HepG2 (cell line): Measurements from ENCODE around the gene CUL2. TPM values are rescaled to one million over a fixed set of nuclear protein-coding genes. Genes with fewer than 3 reads are reported as not detected.
A peak's percentile ranks its signal among the peaks of the same experiment; 100 is the strongest.

Experiments
- FOXJ3 ChIP-seq: sonication (generic); formaldehyde crosslinking; IDR thresholded peaks from 2 replicates; pipeline ENCODE4 v1.4.0; 2020; ENCODE audit warnings: missing genetic modification reagents, mild to moderate bottlenecking, borderline replicate concordance
- GATA4 ChIP-seq: sonication (generic); IDR thresholded peaks from 2 replicates; pipeline ENCODE4 v1.6.1; 2016; ENCODE audit warnings: antibody characterized with exemption, low read depth, borderline replicate concordance
- HES4 ChIP-seq: sonication (generic); formaldehyde crosslinking; IDR thresholded peaks from 2 replicates; pipeline ENCODE4 v1.9.0; 2021; ENCODE audit warnings: mild to moderate bottlenecking, missing genetic modification reagents, borderline replicate concordance
- HNF4A ChIP-seq: sonication (generic); formaldehyde crosslinking; IDR thresholded peaks from 2 replicates; pipeline ENCODE4 v1.4.0; 2020; ENCODE audit warnings: missing genetic modification reagents
- HOXA7 ChIP-seq: sonication (generic); formaldehyde crosslinking; IDR thresholded peaks from 2 replicates; pipeline ENCODE4 v1.8.1; 2022; ENCODE audit warnings: mild to moderate bottlenecking, missing genetic modification reagents, moderate library complexity
- KLF6 ChIP-seq: IDR thresholded peaks from 2 replicates; pipeline ENCODE4 v1.8.0; 2016; ENCODE audit warnings: missing biosample characterization, missing genetic modification reagents
- NR2F6 ChIP-seq, 2 experiments: IDR thresholded peaks; 2 replicates each; pipeline ENCODE4 v1.6.1; 2016; ENCODE audit warnings: antibody characterized with exemption in 1 of 2, mild to moderate bottlenecking in 1 of 2
- PRMT3 ChIP-seq: sonication (generic); formaldehyde crosslinking; IDR thresholded peaks from 2 replicates; pipeline ENCODE4 v1.8.1; 2022; ENCODE audit warnings: low read depth, mild to moderate bottlenecking, moderate library complexity, missing genetic modification reagents, borderline replicate concordance
- RBM39 ChIP-seq: fragments of 200-400 bp; formaldehyde crosslinking; IDR thresholded peaks from one replicate; pipeline ENCODE4 v1.6.1; 2018; ENCODE audit warnings: antibody characterized with exemption, mild to moderate bottlenecking, low read depth, low read length; ENCODE audit not compliant: poor library complexity, severe bottlenecking
- TOE1 ChIP-seq: sonication (generic); formaldehyde crosslinking; IDR thresholded peaks from 2 replicates; pipeline ENCODE4 v1.4.0; 2020; ENCODE audit warnings: mild to moderate bottlenecking, missing genetic modification reagents
- U2AF1 ChIP-seq: fragments of 200-400 bp; formaldehyde crosslinking; optimal IDR thresholded peaks from 2 replicates; pipeline ENCODE3; 2017; ENCODE audit warnings: mild to moderate bottlenecking, low read depth, low read length
- ZNF121 ChIP-seq: sonication (generic); formaldehyde crosslinking; IDR thresholded peaks from 2 replicates; pipeline ENCODE4 v1.5.0; 2020; ENCODE audit warnings: mild to moderate bottlenecking, missing genetic modification reagents
- ZNF350 ChIP-seq: sonication (generic); formaldehyde crosslinking; IDR thresholded peaks from 2 replicates; pipeline ENCODE4 v1.4.0; 2020; ENCODE audit warnings: mild to moderate bottlenecking, low read depth, missing genetic modification reagents, borderline replicate concordance
- ZNF772 ChIP-seq: sonication (generic); formaldehyde crosslinking; IDR thresholded peaks from 2 replicates; pipeline ENCODE4 v1.5.0; 2020; ENCODE audit warnings: mild to moderate bottlenecking, missing genetic modification reagents
- ZNF776 ChIP-seq: sonication (generic); formaldehyde crosslinking; IDR thresholded peaks from 2 replicates; pipeline ENCODE4 v1.4.0; 2020; ENCODE audit warnings: mild to moderate bottlenecking, missing genetic modification reagents
- polyA plus RNA-seq, 8 experiments: library from polyadenylated mRNA; depleted of rRNA in 3 of 8; stranded (reverse) in 7 of 8; unstranded in 1 of 8; fragments of >200 nt; fragmentation: Illumina TruSeq in 4 of 8; extraction: Trizol in 4 of 8; gene quantifications; 2 replicates each; pipeline versions ENCODE4 v1.2.1 to v1.2.3, GENCODE V29; 2011 to 2016; ENCODE audit warnings: low read depth in 4 of 8, missing spikeins in 1 of 8, mixed read lengths in 1 of 8; ENCODE audit not compliant: insufficient read depth in 1 of 8
- total RNA-seq, 5 experiments: library from RNA; depleted of rRNA; stranded (reverse); fragments of >200 nt; fragmentation: Illumina TruSeq; extraction: Trizol; gene quantifications; 2 replicates each; pipeline ENCODE4 v1.2.3, GENCODE V29; 2016; ENCODE audit warnings: low read depth in 1 of 5
- TF ChIP-seq, protein P1 (sequence below): IDR thresholded peaks from 2 replicates; pipeline ENCODE4 v1.6.1; 2016; ENCODE audit warnings: missing genetic modification reagents, missing compliant biosample characterization
- TF ChIP-seq, protein P2 (sequence below): sonication (generic); formaldehyde crosslinking; IDR thresholded peaks from 2 replicates; pipeline ENCODE4 v1.8.0; 2022; ENCODE audit warnings: mild to moderate bottlenecking, missing genetic modification reagents, moderate library complexity
- TF ChIP-seq, protein P3 (sequence below): IDR thresholded peaks from 2 replicates; pipeline ENCODE4 v1.6.1; 2016; ENCODE audit warnings: missing biosample characterization, missing genetic modification reagents, low read depth
- TF ChIP-seq, protein P4 (sequence below): sonication (generic); formaldehyde crosslinking; IDR thresholded peaks from 2 replicates; pipeline ENCODE4 v1.4.0; 2020; ENCODE audit warnings: missing genetic modification reagents
- TF ChIP-seq, protein P5 (sequence below): sonication (generic); formaldehyde crosslinking; IDR thresholded peaks from 2 replicates; pipeline ENCODE4 v1.5.0; 2020; ENCODE audit warnings: missing genetic modification reagents, mild to moderate bottlenecking, borderline replicate concordance
- TF ChIP-seq, protein P6 (sequence below): sonication (generic); formaldehyde crosslinking; IDR thresholded peaks from 2 replicates; pipeline ENCODE4 v1.4.0; 2020; ENCODE audit warnings: missing genetic modification reagents

CUL2 gene
- total and polyA plus RNA-seq, 2 of the 13 experiments (the other 11 are each of a cell fraction or from before 2014, with no cell fraction given) = 9.6 to 33.1 TPM

DNA sequence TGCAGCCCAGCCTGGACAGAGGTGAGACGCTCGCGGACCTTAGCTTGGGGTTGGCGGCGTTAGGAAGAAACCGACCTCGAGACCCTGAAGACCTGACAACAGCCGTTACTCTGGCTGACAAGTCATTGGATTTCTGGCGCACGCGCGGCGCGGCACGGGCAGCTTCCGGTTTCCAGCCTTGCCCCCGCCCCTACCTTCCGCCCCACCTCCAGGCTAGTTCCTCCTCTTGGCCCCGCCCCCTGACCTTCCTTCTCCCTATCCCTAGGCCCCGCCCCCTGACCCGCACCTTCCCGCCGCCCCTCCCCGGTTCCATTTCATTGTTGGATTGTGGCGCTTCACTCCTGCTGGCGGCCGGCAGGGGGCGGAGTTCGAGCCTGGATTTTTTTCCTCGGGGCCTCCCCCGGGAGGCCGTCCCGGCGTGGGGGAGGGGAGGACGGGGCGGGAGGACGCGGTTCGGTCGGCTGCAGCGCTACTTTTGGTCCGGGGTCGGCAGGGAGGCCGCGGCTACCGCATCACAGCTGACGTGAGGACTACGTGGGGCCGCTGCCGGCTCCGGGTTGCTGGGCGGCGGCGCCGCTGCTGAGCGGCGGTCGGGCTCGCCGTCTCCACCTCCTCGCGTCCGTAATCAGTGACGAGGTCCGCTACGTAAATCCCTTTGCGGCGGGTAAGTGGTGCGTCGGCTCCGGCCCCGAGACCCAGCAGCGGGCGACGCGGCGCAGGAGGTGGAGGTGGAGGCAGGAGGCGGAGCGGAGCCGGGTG lies 36.6 kb upstream of the CUL2 start, which contains the start of gene CREM (continued):
- TF ChIP-seq, protein P1, sequence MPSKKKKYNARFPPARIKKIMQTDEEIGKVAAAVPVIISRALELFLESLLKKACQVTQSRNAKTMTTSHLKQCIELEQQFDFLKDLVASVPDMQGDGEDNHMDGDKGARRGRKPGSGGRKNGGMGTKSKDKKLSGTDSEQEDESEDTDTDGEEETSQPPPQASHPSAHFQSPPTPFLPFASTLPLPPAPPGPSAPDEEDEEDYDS (CRISPR knock-in tag) = peak; percentile 80
- TF ChIP-seq NR2F6 (IDR thresholded peaks at IDR 0.05) = no peak
- TF ChIP-seq NR2F6 (CRISPR knock-in tag; IDR thresholded peaks at IDR 0.05) = no peak; the same call in 1 of the 2 replicates
- TF ChIP-seq FOXJ3 = no peak
- no peak for TF ChIP-seq U2AF1
- peak; percentile 50; the same call in 1 of the 2 replicates for TF ChIP-seq KLF6 (CRISPR knock-in tag)
- TF ChIP-seq GATA4 = peak; percentile 43
- TF ChIP-seq, protein P2, sequence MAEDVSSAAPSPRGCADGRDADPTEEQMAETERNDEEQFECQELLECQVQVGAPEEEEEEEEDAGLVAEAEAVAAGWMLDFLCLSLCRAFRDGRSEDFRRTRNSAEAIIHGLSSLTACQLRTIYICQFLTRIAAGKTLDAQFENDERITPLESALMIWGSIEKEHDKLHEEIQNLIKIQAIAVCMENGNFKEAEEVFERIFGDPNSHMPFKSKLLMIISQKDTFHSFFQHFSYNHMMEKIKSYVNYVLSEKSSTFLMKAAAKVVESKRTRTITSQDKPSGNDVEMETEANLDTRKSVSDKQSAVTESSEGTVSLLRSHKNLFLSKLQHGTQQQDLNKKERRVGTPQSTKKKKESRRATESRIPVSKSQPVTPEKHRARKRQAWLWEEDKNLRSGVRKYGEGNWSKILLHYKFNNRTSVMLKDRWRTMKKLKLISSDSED (CRISPR knock-in tag) = no peak
- peak; percentile 70 for TF ChIP-seq ZNF350 (CRISPR knock-in tag)
- no peak for TF ChIP-seq HOXA7 (CRISPR knock-in tag)
- TF ChIP-seq, protein P3, sequence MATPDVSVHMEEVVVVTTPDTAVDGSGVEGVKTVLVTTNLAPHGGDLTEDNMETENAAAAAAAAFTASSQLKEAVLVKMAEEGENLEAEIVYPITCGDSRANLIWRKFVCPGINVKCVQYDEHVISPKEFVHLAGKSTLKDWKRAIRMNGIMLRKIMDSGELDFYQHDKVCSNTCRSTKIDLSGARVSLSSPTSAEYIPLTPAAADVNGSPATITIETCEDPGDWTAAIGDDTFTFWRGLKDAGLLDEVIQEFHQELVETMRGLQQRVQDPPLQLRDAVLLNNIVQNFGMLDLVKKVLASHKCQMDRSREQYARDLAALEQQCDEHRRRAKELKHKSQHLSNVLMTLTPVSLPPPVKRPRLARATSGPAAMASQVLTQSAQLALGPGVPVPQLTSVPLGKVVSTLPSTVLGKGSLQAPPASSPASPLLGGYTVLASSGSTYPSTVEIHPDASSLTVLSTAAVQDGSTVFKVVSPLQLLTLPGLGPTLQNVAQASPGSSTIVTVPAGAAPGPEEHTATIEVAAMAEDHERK (CRISPR knock-in tag) = peak; percentile 41; the same call in 1 of the 2 replicates
- TF ChIP-seq PRMT3 (CRISPR knock-in tag) = no peak
- TF ChIP-seq TOE1 (CRISPR knock-in tag) = peak; percentile 13; the same call in 1 of the 2 replicates
- TF ChIP-seq, protein P4, sequence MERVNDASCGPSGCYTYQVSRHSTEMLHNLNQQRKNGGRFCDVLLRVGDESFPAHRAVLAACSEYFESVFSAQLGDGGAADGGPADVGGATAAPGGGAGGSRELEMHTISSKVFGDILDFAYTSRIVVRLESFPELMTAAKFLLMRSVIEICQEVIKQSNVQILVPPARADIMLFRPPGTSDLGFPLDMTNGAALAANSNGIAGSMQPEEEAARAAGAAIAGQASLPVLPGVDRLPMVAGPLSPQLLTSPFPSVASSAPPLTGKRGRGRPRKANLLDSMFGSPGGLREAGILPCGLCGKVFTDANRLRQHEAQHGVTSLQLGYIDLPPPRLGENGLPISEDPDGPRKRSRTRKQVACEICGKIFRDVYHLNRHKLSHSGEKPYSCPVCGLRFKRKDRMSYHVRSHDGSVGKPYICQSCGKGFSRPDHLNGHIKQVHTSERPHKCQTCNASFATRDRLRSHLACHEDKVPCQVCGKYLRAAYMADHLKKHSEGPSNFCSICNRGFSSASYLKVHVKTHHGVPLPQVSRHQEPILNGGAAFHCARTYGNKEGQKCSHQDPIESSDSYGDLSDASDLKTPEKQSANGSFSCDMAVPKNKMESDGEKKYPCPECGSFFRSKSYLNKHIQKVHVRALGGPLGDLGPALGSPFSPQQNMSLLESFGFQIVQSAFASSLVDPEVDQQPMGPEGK = peak; percentile 59
- TF ChIP-seq ZNF776 (CRISPR knock-in tag) = peak; percentile 18; the same call in 1 of the 2 replicates
- TF ChIP-seq ZNF772 (CRISPR knock-in tag) = no peak
- TF ChIP-seq, protein P5, sequence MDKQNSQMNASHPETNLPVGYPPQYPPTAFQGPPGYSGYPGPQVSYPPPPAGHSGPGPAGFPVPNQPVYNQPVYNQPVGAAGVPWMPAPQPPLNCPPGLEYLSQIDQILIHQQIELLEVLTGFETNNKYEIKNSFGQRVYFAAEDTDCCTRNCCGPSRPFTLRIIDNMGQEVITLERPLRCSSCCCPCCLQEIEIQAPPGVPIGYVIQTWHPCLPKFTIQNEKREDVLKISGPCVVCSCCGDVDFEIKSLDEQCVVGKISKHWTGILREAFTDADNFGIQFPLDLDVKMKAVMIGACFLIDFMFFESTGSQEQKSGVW (CRISPR knock-in tag) = no peak
- TF ChIP-seq HNF4A (CRISPR knock-in tag) = peak; percentile 1; the same call in 1 of the 2 replicates
- TF ChIP-seq ZNF121 (CRISPR knock-in tag) = peak; percentile 62; the same call in 1 of the 2 replicates
- TF ChIP-seq, protein P6, sequence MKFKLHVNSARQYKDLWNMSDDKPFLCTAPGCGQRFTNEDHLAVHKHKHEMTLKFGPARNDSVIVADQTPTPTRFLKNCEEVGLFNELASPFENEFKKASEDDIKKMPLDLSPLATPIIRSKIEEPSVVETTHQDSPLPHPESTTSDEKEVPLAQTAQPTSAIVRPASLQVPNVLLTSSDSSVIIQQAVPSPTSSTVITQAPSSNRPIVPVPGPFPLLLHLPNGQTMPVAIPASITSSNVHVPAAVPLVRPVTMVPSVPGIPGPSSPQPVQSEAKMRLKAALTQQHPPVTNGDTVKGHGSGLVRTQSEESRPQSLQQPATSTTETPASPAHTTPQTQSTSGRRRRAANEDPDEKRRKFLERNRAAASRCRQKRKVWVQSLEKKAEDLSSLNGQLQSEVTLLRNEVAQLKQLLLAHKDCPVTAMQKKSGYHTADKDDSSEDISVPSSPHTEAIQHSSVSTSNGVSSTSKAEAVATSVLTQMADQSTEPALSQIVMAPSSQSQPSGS = no peak
- no peak for TF ChIP-seq RBM39
- TF ChIP-seq HES4 (CRISPR knock-in tag) = no peak; the same call in 1 of the 2 replicates
